ENCODE data around the gene GRIK4. TPM values are rescaled to one million over a fixed set of nuclear protein-coding genes. Genes with fewer than 3 reads are reported as not detected.

The GRIK4 gene
- total and polyA plus RNA-seq, 11 donors: 0.04 to 0.45 (median 0.12) TPM; not detected in 6

- ATAC-seq: no peak
- no peak for TF ChIP-seq CTCF (IDR thresholded peaks at IDR 0.05)
- no peak for TF ChIP-seq POLR2A (IDR thresholded peaks at IDR 0.05)
- no peak overlapping the region for H3K27ac ChIP-seq
- DNase-seq: no peak
- no peak overlapping the region for H3K4me3 ChIP-seq
- intact Hi-C loops (cut with DNase I): no loop called here
- 88 to 90% (median 89%) methylated on average over 15 of the region's 15 CpGs for WGBS, 4 donors
- H3K4me1 ChIP-seq: no peaks in the 10 kb centered on the region
- no peaks in the 10 kb centered on the region for H3K36me3 ChIP-seq
- no peaks in the 10 kb centered on the region for H3K27me3 ChIP-seq
- H3K9me3 ChIP-seq: no peaks in the 10 kb centered on the region
Observed at GRCh38 chr11:120873966-120874735, 362.6 kb downstream of the GRIK4 start.

- intact Hi-C loops (cut with DNase I): no loop called here
- H3K27ac ChIP-seq: no peak overlapping the region
- peaks cover 0 to 1% (median 0%) of the 10 kb centered on the region in 12 donors for H3K4me1 ChIP-seq
- no peaks in the 10 kb centered on the region for H3K9me3 ChIP-seq
- 92 to 97% (median 95%) methylated on average over 1 of the region's 1 CpG for WGBS, 4 donors
- TF ChIP-seq CTCF (IDR thresholded peaks at IDR 0.05) (no peak), POLR2A (IDR thresholded peaks at IDR 0.05) (no peak)
- H3K36me3 ChIP-seq: no peaks in the 10 kb centered on the region
- H3K4me3 ChIP-seq: no peak overlapping the region
- H3K27me3 ChIP-seq: no peaks in the 10 kb centered on the region
- DNase-seq (no peak), ATAC-seq (no peak)
Observed at GRCh38 chr11:120875986-120876385, 364.4 kb downstream of the GRIK4 start.

GRCh38 chr11:120877746-120878365, 366.3 kb downstream of the GRIK4 start:
- no peaks in the 10 kb centered on the region for H3K27me3 ChIP-seq
- peaks cover 0 to 17% (median under 1%) of the 10 kb centered on the region in 12 donors for H3K4me1 ChIP-seq
- DNase-seq (no peak), ATAC-seq (no peak)
- TF ChIP-seq CTCF (IDR thresholded peaks at IDR 0.05) (no peak), POLR2A (IDR thresholded peaks at IDR 0.05) (no peak)
- 76 to 82% (median 78%) methylated on average over 10 of the region's 10 CpGs for WGBS, 4 donors
- no peaks in the 10 kb centered on the region for H3K36me3 ChIP-seq
- H3K9me3 ChIP-seq: no peaks in the 10 kb centered on the region
- H3K27ac ChIP-seq: no peak overlapping the region
- intact Hi-C loops (cut with DNase I): no loop called here
- H3K4me3 ChIP-seq: no peak overlapping the region

GRCh38 chr11:120878781-120879180, 367.2 kb downstream of the GRIK4 start:
- no peak overlapping the region for H3K27ac ChIP-seq
- no peaks in the 10 kb centered on the region for H3K9me3 ChIP-seq
- TF ChIP-seq POLR2A (IDR thresholded peaks at IDR 0.05) (no peak), CTCF (IDR thresholded peaks at IDR 0.05) (no peak)
- ATAC-seq: no peak
- H3K27me3 ChIP-seq: no peaks in the 10 kb centered on the region
- 79 to 91% (median 88%) methylated on average over 6 of the region's 6 CpGs for WGBS, 4 donors
- H3K4me3 ChIP-seq: no peak overlapping the region
- H3K4me1 ChIP-seq: peaks cover 0 to 27% (median 10%) of the 10 kb centered on the region in 12 donors
- no peak for DNase-seq
- H3K36me3 ChIP-seq: no peaks in the 10 kb centered on the region
- intact Hi-C loops (cut with DNase I): no loop called here
